NCI-H510A (cell line): ENCODE data around the gene DGKA.
"Not testable (repeated sequence)": the region's sequence is repeated elsewhere in the genome, so short reads cannot be mapped to it uniquely, and the experiment has no call there.

Experiments
- DNase-seq: peaks from one replicate; lab custom pipeline; 2025; lab: John Stamatoyannopoulos, UW

The DGKA gene

GRCh38 chr12:55969356-55969755 is 38.4 kb downstream of the DGKA start:
- no peak for DNase-seq

- no peak for DNase-seq
These were observed 39.8 kb downstream of the DGKA start for GRCh38 chr12:55970775-55971174.

GRCh38 chr12:55972042-55972441 is 41.1 kb downstream of the DGKA start:
- DNase-seq, result no peak

GRCh38 chr12:55972456-55972855 is 41.5 kb downstream of the DGKA start:
- DNase-seq, result no peak

- no peak for DNase-seq
These were observed 42.1 kb downstream of the DGKA start for GRCh38 chr12:55972911-55973598.

- peak; percentile 99 for DNase-seq
These were observed 42.8 kb downstream of the DGKA start, which contains the start of gene RAB5B for GRCh38 chr12:55973599-55974307. Gene RAB5B (plus strand): TSS chr12:55974078. CDS start chr12:55986961, 12,883 bp downstream.

GRCh38 chr12:55974308-55974730 is 43.4 kb downstream of the DGKA start:
- DNase-seq, result peak; percentile 40

GRCh38 chr12:55978393-55978792 is 47.4 kb downstream of the DGKA start:
- DNase-seq, result no peak

- no peak for DNase-seq
These were observed 48.1 kb downstream of the DGKA start for GRCh38 chr12:55979069-55979468.

GRCh38 chr12:55981882-55982281 is 50.9 kb downstream of the DGKA start:
- DNase-seq, result not testable (repeated sequence)

GRCh38 chr12:55982319-55982936 is 51.5 kb downstream of the DGKA start:
- DNase-seq, result no peak

- DNase-seq, result no peak
These were observed 52.4 kb downstream of the DGKA start for GRCh38 chr12:55983232-55983842.

GRCh38 chr12:55984861-55985260 is 53.9 kb downstream of the DGKA start:
- DNase-seq, result no peak

GRCh38 chr12:55985341-55985740 is 54.4 kb downstream of the DGKA start:
- no peak for DNase-seq

GRCh38 chr12:55985976-55986375 is 55.0 kb downstream of the DGKA start:
- not testable (repeated sequence) for DNase-seq

- DNase-seq, result no peak
These were observed 60.1 kb downstream of the DGKA start for GRCh38 chr12:55991110-55991509.

- no peak for DNase-seq
These were observed 62.4 kb downstream of the DGKA start for GRCh38 chr12:55993230-55993853.

- DNase-seq, result no peak
These were observed 64.4 kb downstream of the DGKA start for GRCh38 chr12:55995366-55995765.

- no peak for DNase-seq
These were observed 65.3 kb downstream of the DGKA start for GRCh38 chr12:55996201-55996714.

- peak; percentile 95 for DNase-seq
These were observed 66.0 kb downstream of the DGKA start, which contains the start of gene SUOX for GRCh38 chr12:55996715-55997534. Gene SUOX (plus strand): TSS chr12:55997276. CDS start chr12:56002222, 4,946 bp downstream.

- no peak for DNase-seq
These were observed 66.5 kb downstream of the DGKA start for GRCh38 chr12:55997535-55997859.
